ENCODE data around the gene ERCC5.

DNA sequence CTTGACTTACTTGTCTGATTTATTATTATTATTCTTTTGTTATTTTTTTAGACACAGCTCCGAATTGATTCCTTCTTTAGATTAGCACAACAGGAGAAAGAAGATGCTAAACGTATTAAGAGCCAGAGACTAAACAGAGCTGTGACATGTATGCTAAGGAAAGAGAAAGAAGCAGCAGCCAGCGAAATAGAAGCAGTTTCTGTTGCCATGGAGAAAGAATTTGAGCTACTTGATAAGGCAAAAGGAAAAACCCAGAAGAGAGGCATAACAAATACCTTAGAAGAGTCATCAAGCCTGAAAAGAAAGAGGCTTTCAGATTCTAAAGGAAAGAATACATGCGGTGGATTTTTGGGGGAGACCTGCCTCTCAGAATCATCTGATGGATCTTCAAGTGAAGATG is 29.4 kb downstream of the ERCC5 start:
- TF ChIP-seq, protein P1, sequence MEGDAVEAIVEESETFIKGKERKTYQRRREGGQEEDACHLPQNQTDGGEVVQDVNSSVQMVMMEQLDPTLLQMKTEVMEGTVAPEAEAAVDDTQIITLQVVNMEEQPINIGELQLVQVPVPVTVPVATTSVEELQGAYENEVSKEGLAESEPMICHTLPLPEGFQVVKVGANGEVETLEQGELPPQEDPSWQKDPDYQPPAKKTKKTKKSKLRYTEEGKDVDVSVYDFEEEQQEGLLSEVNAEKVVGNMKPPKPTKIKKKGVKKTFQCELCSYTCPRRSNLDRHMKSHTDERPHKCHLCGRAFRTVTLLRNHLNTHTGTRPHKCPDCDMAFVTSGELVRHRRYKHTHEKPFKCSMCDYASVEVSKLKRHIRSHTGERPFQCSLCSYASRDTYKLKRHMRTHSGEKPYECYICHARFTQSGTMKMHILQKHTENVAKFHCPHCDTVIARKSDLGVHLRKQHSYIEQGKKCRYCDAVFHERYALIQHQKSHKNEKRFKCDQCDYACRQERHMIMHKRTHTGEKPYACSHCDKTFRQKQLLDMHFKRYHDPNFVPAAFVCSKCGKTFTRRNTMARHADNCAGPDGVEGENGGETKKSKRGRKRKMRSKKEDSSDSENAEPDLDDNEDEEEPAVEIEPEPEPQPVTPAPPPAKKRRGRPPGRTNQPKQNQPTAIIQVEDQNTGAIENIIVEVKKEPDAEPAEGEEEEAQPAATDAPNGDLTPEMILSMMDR (IDR thresholded peaks at IDR 0.05) = no peak
- TF ChIP-seq POLR2A (IDR thresholded peaks at IDR 0.05) = no peak
